B cell (primary cell): ENCODE measurements around the gene TMIE. TPM values are rescaled to one million over a fixed set of nuclear protein-coding genes. Genes with fewer than 3 reads are reported as not detected.
A peak's percentile ranks its signal among the peaks of the same experiment; 100 is the strongest.
"Not testable (repeated sequence)": the region's sequence is repeated elsewhere in the genome, so short reads cannot be mapped to it uniquely, and the experiment has no call there.

Source experiments
- ATAC-seq: fragments of 200-7000 bp; cut with Tn5 transposase; one replicate; pipeline ENCODE4 v1.10.0; 2021; ENCODE audit warnings: low read depth, mild to moderate bottlenecking, moderate number of reproducible peaks, moderate library complexity
- CTCF ChIA-PET: fragments of 350-600 bp; sonication (Branson Sonifier 250); formaldehyde crosslinking; loops from one replicate; lab custom pipeline; 2021; ENCODE audit warnings: antibody characterized with exemption, inconsistent platforms; lab: Charles Lee
- POLR2A ChIA-PET: fragments of 350-600 bp; sonication (Branson Sonifier 250); formaldehyde crosslinking; loops from one replicate; lab custom pipeline; 2021; ENCODE audit warnings: antibody characterized with exemption; lab: Charles Lee
- DNase-seq: peaks from one replicate; pipeline ENCODE4 v3.0.0; 2013
- H2AFZ ChIP-seq: 2 replicates; pipeline ENCODE4 v1.6.1; 2012; ENCODE audit warnings: mild to moderate bottlenecking, low read depth, low read length; ENCODE audit not compliant: insufficient read depth, poor library complexity, severe bottlenecking
- H3K27ac ChIP-seq, 2 donors: 1 replicate in 1 of 2; 2 replicates in 1 of 2; pipeline ENCODE4 v1.5.1; 2012 to 2013; ENCODE audit warnings: low read length in 2 of 2, mild to moderate bottlenecking in 2 of 2, moderate library complexity in 1 of 2
- H3K27me3 ChIP-seq, 4 experiments: fragments of 200-600 bp in 1 of 4; sonication (generic) in 1 of 4; replicated peaks in 1 of 4; 1 replicate in 2 of 4; 2 replicates in 2 of 4; pipeline versions ENCODE4 v1.6.1 to v1.7.0; 2013 to 2016; ENCODE audit warnings: low read length in 3 of 4, mild to moderate bottlenecking in 2 of 4, mixed read lengths in 1 of 4, moderate library complexity in 1 of 4; ENCODE audit not compliant: insufficient read depth in 4 of 4, control insufficient read depth in 3 of 4; ENCODE audit errors: control extremely low read depth in 1 of 4
- H3K36me3 ChIP-seq, 2 experiments: replicated peaks in 1 of 2; 1 replicate in 1 of 2; 2 replicates in 1 of 2; pipeline versions ENCODE4 v1.6.1 to v1.7.1; 2013; ENCODE audit warnings: low read length in 1 of 2; ENCODE audit not compliant: insufficient read depth in 2 of 2, control insufficient read depth in 1 of 2; ENCODE audit errors: control extremely low read depth in 1 of 2, extremely low read depth in 1 of 2
- H3K4me1 ChIP-seq, 2 donors: fragments of 200-600 bp in 1 of 2; sonication (generic) in 1 of 2; 1 replicate in 1 of 2; 2 replicates in 1 of 2; pipeline versions ENCODE4 v1.5.1 to v1.6.1; 2013 to 2017; ENCODE audit warnings: low read length in 2 of 2; ENCODE audit not compliant: control insufficient read depth in 2 of 2, insufficient read depth in 2 of 2
- H3K4me2 ChIP-seq: replicated peaks from 2 replicates; pipeline ENCODE3; 2012; ENCODE audit warnings: mild to moderate bottlenecking, low read depth, low read length; ENCODE audit not compliant: poor library complexity, severe bottlenecking
- H3K4me3 ChIP-seq, 5 experiments: fragments of 200-600 bp in 1 of 5; sonication (generic) in 1 of 5; 1 replicate in 3 of 5; 2 replicates in 2 of 5; pipeline versions ENCODE4 v1.5.1 to v1.7.0; 2011 to 2016; ENCODE audit warnings: low read length in 4 of 5, mild to moderate bottlenecking in 4 of 5, low read depth in 2 of 5, control low read depth in 1 of 5, moderate library complexity in 1 of 5; ENCODE audit not compliant: insufficient read depth in 1 of 5; ENCODE audit errors: control extremely low read depth in 1 of 5, extremely low read depth in 1 of 5
- H3K79me2 ChIP-seq: fragments of 200-600 bp; sonication (generic); one replicate; pipeline ENCODE4 v1.6.0; 2016; ENCODE audit warnings: low read length; ENCODE audit not compliant: control insufficient read depth, insufficient read depth
- H3K9ac ChIP-seq: fragments of 200-600 bp; sonication (generic); 2 replicates; pipeline ENCODE4 v1.6.1; 2017; ENCODE audit warnings: mild to moderate bottlenecking, low read length, moderate library complexity
- H3K9me3 ChIP-seq, 3 donors: one replicate each; pipeline versions ENCODE4 v1.6.1 to v1.7.1; 2013; ENCODE audit warnings: low read length in 2 of 3; ENCODE audit not compliant: control insufficient read depth in 2 of 3, insufficient read depth in 1 of 3; ENCODE audit errors: control extremely low read depth in 1 of 3
- H4K20me1 ChIP-seq: 2 replicates; pipeline ENCODE4 v1.6.0; 2012; ENCODE audit warnings: mild to moderate bottlenecking, low read length; ENCODE audit not compliant: insufficient read depth, control insufficient read depth, poor library complexity, severe bottlenecking
- H3K27ac Mint-ChIP-seq: one replicate; pipeline ENCODE4 v1.8.0; 2021; ENCODE audit warnings: mixed read lengths
- H3K27me3 Mint-ChIP-seq: one replicate; pipeline ENCODE4 v1.8.0; 2021; ENCODE audit warnings: mixed read lengths
- H3K4me1 Mint-ChIP-seq: one replicate; pipeline ENCODE4 v1.8.0; 2021; ENCODE audit warnings: mixed read lengths
- H3K4me3 Mint-ChIP-seq: one replicate; pipeline ENCODE4 v1.8.0; 2021; ENCODE audit warnings: mixed read lengths
- H3K9me3 Mint-ChIP-seq: one replicate; pipeline ENCODE4 v1.8.0; 2022; ENCODE audit warnings: mixed read lengths; ENCODE audit not compliant: insufficient read depth
- CTCF ChIP-seq: fragments of 200-600 bp; IDR thresholded peaks from one replicate; pipeline ENCODE4 v1.8.0; 2022; ENCODE audit warnings: antibody characterized with exemption, mild to moderate bottlenecking
- EZH2 ChIP-seq: IDR thresholded peaks from 2 replicates; pipeline ENCODE4 v1.6.1; 2012; ENCODE audit warnings: borderline replicate concordance, low read depth, mild to moderate bottlenecking, moderate library complexity, low read length; ENCODE audit not compliant: insufficient read depth, poor library complexity, severe bottlenecking
- WGBS: methylation state at CpG from one replicate; pipeline ENCODE4 v1.1.5; 2013; ENCODE audit warnings: missing lambda C conversion rate; ENCODE audit not compliant: insufficient coverage; 5-methylcytosine and 5-hydroxymethylcytosine counted together
- intact Hi-C: fragments of 100-400 bp; cut with micrococcal nuclease; formaldehyde crosslinking; loops from one replicate; pipeline ENCODE4 v1.10.0; 2022
- polyA plus RNA-seq: library from polyadenylated mRNA; depleted of rRNA; stranded (reverse); fragments of >200 nt; gene quantifications from 2 replicates; pipeline ENCODE4 v1.2.3, GENCODE V29; 2012
- total RNA-seq, 2 donors: library from RNA; stranded (reverse); fragments of 120-200 nt in 1 of 2; gene quantifications; 1 replicate in 1 of 2; 2 replicates in 1 of 2; pipeline versions ENCODE4 v1.2.3 to v1.2.4, GENCODE V29; 2013 to 2022

The TMIE gene
- total and polyA plus RNA-seq, 2 donors (not counting 1 experiment from before 2014, with no cell fraction given) = not detected

GRCh38 chr3:46704346-46704745 lies 3.2 kb downstream of the TMIE start:
- H3K27ac ChIP-seq, H2AFZ ChIP-seq, H3K36me3 ChIP-seq, H3K4me3 ChIP-seq, H3K4me2 ChIP-seq, H3K9ac ChIP-seq, H4K20me1 ChIP-seq, POLR2A ChIA-PET, H3K4me1 Mint-ChIP-seq, H3K9me3 ChIP-seq, ATAC-seq, H3K9me3 Mint-ChIP-seq, intact Hi-C loops, H3K79me2 ChIP-seq, H3K4me3 Mint-ChIP-seq, DNase-seq, H3K27ac Mint-ChIP-seq, H3K4me1 ChIP-seq: not testable (repeated sequence)
- peaks cover 0 to 36% (median 12%) of the 10 kb centered on the region in 4 experiments for H3K27me3 ChIP-seq
- CTCF ChIA-PET = interaction anchor here (1.6 kb wide), 1 partner anchor 191 kb away, joined by 8 read pairs; no protein-coding TSS in a partner anchor
- 70% methylated on average over 7 of the region's 7 CpGs for WGBS
- H3K27me3 Mint-ChIP-seq = peaks cover 16% of the 10 kb centered on the region

- no peak overlapping the region for H3K4me3 Mint-ChIP-seq
- Histone ChIP-seq H3K79me2 (no peaks in the 10 kb centered on the region), H4K20me1 (no peaks in the 10 kb centered on the region), H3K9ac (no peak overlapping the region), H3K27ac (no peak overlapping the region), H3K27me3 (peaks cover 0 to 34% (median 12%) of the 10 kb centered on the region in 4 experiments), H2AFZ (no peak overlapping the region), H3K36me3 (no peaks in the 10 kb centered on the region), H3K9me3 (no peaks in the 10 kb centered on the region), H3K4me2 (no peak overlapping the region), H3K4me1 (peaks cover 3 to 8% of the 10 kb centered on the region in 2 donors), H3K4me3 (no peak overlapping the region)
- H3K27ac Mint-ChIP-seq = no peak overlapping the region
- H3K27me3 Mint-ChIP-seq = peaks cover 16% of the 10 kb centered on the region
- ChIA-PET POLR2A (no interaction called here), CTCF (interaction anchor here (0.6 to 3.0 kb wide), 11 partner anchors 8 to 771 kb away, joined by 3 to 16 read pairs (median 3); partner anchors contain the start of gene SCAP)
- peak; percentile 97 for TF ChIP-seq CTCF
- no peak for TF ChIP-seq EZH2
- WGBS = 0% methylated on average over 1 of the region's 4 CpGs
- DNase-seq (peak; percentile 81), ATAC-seq (peak; percentile 83)
- intact Hi-C loops = loop anchor here (1.0 kb wide), 2 partner anchors 190 to 204 kb away; no protein-coding TSS in a partner anchor
- no peaks in the 10 kb centered on the region for H3K9me3 Mint-ChIP-seq
- H3K4me1 Mint-ChIP-seq = peaks cover 4% of the 10 kb centered on the region
Observed at GRCh38 chr3:46705022-46705530, 3.9 kb downstream of the TMIE start.
